A549 treated with dexamethasone at 1 μM for 4 hours (cell line): ENCODE measurements around the gene IQCM. TPM values are rescaled to one million over a fixed set of nuclear protein-coding genes. Genes with fewer than 3 reads are reported as not detected.

Experiments
- total RNA-seq: library from RNA; stranded (reverse); fragments of 200-300 nt; extraction: Qiagen RNA extraction; gene quantifications from 5 replicates; pipeline ENCODE4 v1.2.3, GENCODE V29; 2022

The IQCM gene
- not detected in 5 replicates for total RNA-seq

GRCh38 chr4:149815743-149816142 lies at the start of gene IQCM:
TSS of gene IQCM (minus strand) at chr4:149815843. CDS start at chr4:149742691, 73,152 bp downstream.

